Measurements from ENCODE around the gene ZNF273.
"Not testable (repeated sequence)": the region's sequence is repeated elsewhere in the genome, so short reads cannot be mapped to it uniquely, and the experiment has no call there.

ZNF273 gene

GRCh38 chr7:64940021-64940420 lies 36.9 kb downstream of the ZNF273 start:
- H3K27ac ChIP-seq (ENCODE audit: low read depth, low read length); H3K4me1 ChIP-seq (ENCODE audit: control insufficient read depth in 5 of 5, insufficient read depth in 5 of 5, low read length in 5 of 5); H3K4me3 ChIP-seq (ENCODE audit: low read depth in 1 of 5, low read length in 5 of 5); H3K27me3 ChIP-seq (ENCODE audit: control insufficient read depth in 5 of 5, insufficient read depth in 4 of 5, low read length in 5 of 5); H3K9ac ChIP-seq (ENCODE audit: low read length in 5 of 5); H3K36me3 ChIP-seq (ENCODE audit: control insufficient read depth in 5 of 5, insufficient read depth in 5 of 5, low read length in 5 of 5); H3K9me3 ChIP-seq (ENCODE audit: control insufficient read depth in 5 of 5, low read length in 5 of 5): not testable (repeated sequence)

- H3K27me3 ChIP-seq (ENCODE audit: control insufficient read depth in 5 of 5, insufficient read depth in 4 of 5, low read length in 5 of 5): peaks cover 0 to 30% (median 5%) of the 10 kb centered on the region in 5 donors
- H3K9ac ChIP-seq (ENCODE audit: low read length in 5 of 5); H3K36me3 ChIP-seq (ENCODE audit: control insufficient read depth in 5 of 5, insufficient read depth in 5 of 5, low read length in 5 of 5); H3K27ac ChIP-seq (ENCODE audit: low read depth, low read length); H3K4me3 ChIP-seq (ENCODE audit: low read depth in 1 of 5, low read length in 5 of 5); H3K9me3 ChIP-seq (ENCODE audit: control insufficient read depth in 5 of 5, low read length in 5 of 5): not testable (repeated sequence)
- H3K4me1 ChIP-seq (ENCODE audit: control insufficient read depth in 5 of 5, insufficient read depth in 5 of 5, low read length in 5 of 5): peaks cover 0 to 15% (median 13%) of the 10 kb centered on the region in 5 donors
Observed at GRCh38 chr7:64944667-64945502, 41.8 kb downstream of the ZNF273 start.

DNA sequence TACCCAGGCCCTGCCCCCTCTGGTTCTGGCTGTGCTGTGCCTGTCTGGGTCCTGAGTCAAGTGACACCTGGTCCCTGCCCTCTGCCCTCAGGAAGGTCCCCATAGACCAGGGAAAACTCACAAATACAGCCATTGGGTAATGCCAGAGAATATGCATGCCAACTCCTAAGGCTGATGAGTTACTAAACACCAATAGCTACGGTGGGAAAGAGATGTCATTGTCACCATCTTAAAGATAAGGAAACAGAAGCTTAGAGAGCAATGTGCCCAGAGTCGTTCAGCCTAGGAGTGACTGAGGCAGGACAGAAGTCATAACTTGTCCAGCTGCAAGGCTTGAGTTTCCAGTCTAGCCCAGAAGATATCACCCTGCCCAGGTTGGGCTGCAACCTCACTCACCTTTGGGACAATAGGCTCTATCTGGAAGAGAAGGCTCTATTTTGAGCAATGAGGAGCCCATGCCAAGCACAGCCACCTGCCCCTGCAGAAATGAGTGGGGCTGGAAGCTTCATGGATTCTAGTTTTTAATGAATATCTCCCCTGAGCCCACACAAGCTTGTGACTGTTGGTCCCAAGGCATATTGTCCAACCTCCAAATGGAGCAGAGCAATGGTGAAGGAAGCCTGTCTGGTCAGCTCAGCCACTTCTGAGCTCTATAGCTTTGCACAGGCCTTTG lies 42.6 kb downstream of the ZNF273 start:
- Histone ChIP-seq H3K36me3 (ENCODE audit: control insufficient read depth in 5 of 5, insufficient read depth in 5 of 5, low read length in 5 of 5) (no peaks in the 10 kb centered on the region), H3K27ac (ENCODE audit: low read depth, low read length) (no peak overlapping the region), H3K9me3 (ENCODE audit: control insufficient read depth in 5 of 5, low read length in 5 of 5) (no peaks in the 10 kb centered on the region), H3K27me3 (ENCODE audit: control insufficient read depth in 5 of 5, insufficient read depth in 4 of 5, low read length in 5 of 5) (peaks cover 0 to 30% (median 5%) of the 10 kb centered on the region in 5 donors), H3K4me3 (ENCODE audit: low read depth in 1 of 5, low read length in 5 of 5) (no peak overlapping the region), H3K9ac (ENCODE audit: low read length in 5 of 5) (no peak overlapping the region), H3K4me1 (ENCODE audit: control insufficient read depth in 5 of 5, insufficient read depth in 5 of 5, low read length in 5 of 5) (peaks cover 0 to 15% (median 13%) of the 10 kb centered on the region in 5 donors)

DNA sequence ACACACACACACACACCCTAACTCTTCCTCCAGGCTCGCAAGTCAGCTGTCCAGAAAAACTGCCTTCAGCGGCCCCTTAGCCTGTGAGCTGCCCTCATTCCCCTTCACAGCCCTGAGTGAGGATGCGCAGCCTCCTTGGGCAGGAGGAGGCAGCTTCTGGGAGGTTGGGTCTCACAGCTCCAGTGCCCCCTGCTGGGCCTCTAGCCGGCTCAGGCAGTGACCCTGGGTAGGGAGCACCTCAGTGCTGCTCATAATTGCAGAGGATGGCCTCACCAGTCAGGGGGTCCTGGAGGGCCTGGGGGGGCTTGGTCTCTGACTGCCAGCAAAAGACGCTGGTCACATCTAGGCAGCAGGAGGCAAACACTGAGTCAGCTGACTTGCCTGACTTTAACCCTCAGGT lies 43.7 kb downstream of the ZNF273 start:
- H3K27ac ChIP-seq (ENCODE audit: low read depth, low read length): no peak overlapping the region
- H3K4me1 ChIP-seq (ENCODE audit: control insufficient read depth in 5 of 5, insufficient read depth in 5 of 5, low read length in 5 of 5): peaks cover 0 to 20% (median 13%) of the 10 kb centered on the region in 5 donors
- peak overlapping the region in 1 of 5 donors; percentile 52 for H3K9ac ChIP-seq (ENCODE audit: low read length in 5 of 5)
- peak overlapping the region in 3 of 5 donors; percentile 48 to 59 (median 57) for H3K4me3 ChIP-seq (ENCODE audit: low read depth in 1 of 5, low read length in 5 of 5)
- peaks cover 0 to 30% (median 5%) of the 10 kb centered on the region in 5 donors for H3K27me3 ChIP-seq (ENCODE audit: control insufficient read depth in 5 of 5, insufficient read depth in 4 of 5, low read length in 5 of 5)
- H3K9me3 ChIP-seq (ENCODE audit: control insufficient read depth in 5 of 5, low read length in 5 of 5): no peaks in the 10 kb centered on the region
- no peaks in the 10 kb centered on the region for H3K36me3 ChIP-seq (ENCODE audit: control insufficient read depth in 5 of 5, insufficient read depth in 5 of 5, low read length in 5 of 5)

DNA sequence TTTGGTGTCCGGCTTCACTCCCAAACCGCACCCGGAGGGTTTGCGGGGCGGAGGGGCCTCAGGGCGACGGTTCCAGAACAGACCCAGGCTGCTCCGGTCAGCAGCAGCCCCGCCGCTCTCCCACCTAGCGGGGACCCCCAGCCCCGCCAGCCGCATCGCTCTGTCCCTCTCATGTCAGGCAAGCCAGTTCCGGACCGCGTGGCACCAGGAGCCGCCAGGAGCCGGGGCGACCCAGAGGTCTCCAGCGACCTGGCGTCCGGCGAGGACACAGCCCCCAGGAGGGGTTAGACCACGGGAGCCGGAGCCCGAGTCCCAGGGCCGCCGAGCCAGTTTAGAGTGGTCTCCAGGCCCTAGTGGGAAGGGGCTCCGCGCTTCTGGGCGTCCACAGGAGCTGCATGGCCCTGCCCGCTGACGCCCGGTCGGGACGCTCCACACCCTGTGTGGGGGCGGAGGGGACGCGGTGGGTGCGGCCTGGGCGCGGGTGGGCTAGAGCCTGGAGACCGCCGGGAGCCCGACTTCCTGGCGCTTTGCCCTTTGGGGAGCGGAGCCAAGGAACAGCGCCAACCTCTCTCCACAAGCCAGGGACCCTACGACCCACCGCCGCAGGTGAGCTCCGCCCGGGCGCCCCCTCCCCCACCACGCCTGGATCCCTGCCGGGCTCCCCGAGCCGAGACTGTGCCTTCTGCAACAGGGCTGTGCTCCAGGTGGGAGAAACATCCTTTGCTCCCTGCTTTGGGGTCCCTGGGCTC lies 44.4 kb downstream of the ZNF273 start:
- Histone ChIP-seq H3K4me1 (ENCODE audit: control insufficient read depth in 5 of 5, insufficient read depth in 5 of 5, low read length in 5 of 5) (peaks cover 0 to 20% (median 15%) of the 10 kb centered on the region in 5 donors), H3K4me3 (ENCODE audit: low read depth in 1 of 5, low read length in 5 of 5) (peak overlapping the region in 4 of 5 donors; percentile 47 to 59 (median 52)), H3K36me3 (ENCODE audit: control insufficient read depth in 5 of 5, insufficient read depth in 5 of 5, low read length in 5 of 5) (no peaks in the 10 kb centered on the region), H3K9ac (ENCODE audit: low read length in 5 of 5) (peak overlapping the region in 4 of 5 donors; percentile 30 to 52 (median 42)), H3K27me3 (ENCODE audit: control insufficient read depth in 5 of 5, insufficient read depth in 4 of 5, low read length in 5 of 5) (peaks cover 0 to 30% (median 5%) of the 10 kb centered on the region in 5 donors), H3K9me3 (ENCODE audit: control insufficient read depth in 5 of 5, low read length in 5 of 5) (no peaks in the 10 kb centered on the region), H3K27ac (ENCODE audit: low read depth, low read length) (no peak overlapping the region)

GRCh38 chr7:64948774-64949173 lies 45.7 kb downstream of the ZNF273 start:
- not testable (repeated sequence) for H3K36me3 ChIP-seq (ENCODE audit: control insufficient read depth in 5 of 5, insufficient read depth in 5 of 5, low read length in 5 of 5); H3K9me3 ChIP-seq (ENCODE audit: control insufficient read depth in 5 of 5, low read length in 5 of 5); H3K4me3 ChIP-seq (ENCODE audit: low read depth in 1 of 5, low read length in 5 of 5); H3K27ac ChIP-seq (ENCODE audit: low read depth, low read length); H3K9ac ChIP-seq (ENCODE audit: low read length in 5 of 5)
- Histone ChIP-seq H3K4me1 (ENCODE audit: control insufficient read depth in 5 of 5, insufficient read depth in 5 of 5, low read length in 5 of 5) (peaks cover 0 to 20% (median 15%) of the 10 kb centered on the region in 5 donors), H3K27me3 (ENCODE audit: control insufficient read depth in 5 of 5, insufficient read depth in 4 of 5, low read length in 5 of 5) (peaks cover 0 to 27% (median 5%) of the 10 kb centered on the region in 5 donors)

- not testable (repeated sequence) for H3K27ac ChIP-seq (ENCODE audit: low read depth, low read length); H3K4me3 ChIP-seq (ENCODE audit: low read depth in 1 of 5, low read length in 5 of 5); H3K9ac ChIP-seq (ENCODE audit: low read length in 5 of 5); H3K9me3 ChIP-seq (ENCODE audit: control insufficient read depth in 5 of 5, low read length in 5 of 5); H3K36me3 ChIP-seq (ENCODE audit: control insufficient read depth in 5 of 5, insufficient read depth in 5 of 5, low read length in 5 of 5)
- H3K27me3 ChIP-seq (ENCODE audit: control insufficient read depth in 5 of 5, insufficient read depth in 4 of 5, low read length in 5 of 5): peaks cover 0 to 21% (median 5%) of the 10 kb centered on the region in 5 donors
- peaks cover 0 to 20% (median 15%) of the 10 kb centered on the region in 5 donors for H3K4me1 ChIP-seq (ENCODE audit: control insufficient read depth in 5 of 5, insufficient read depth in 5 of 5, low read length in 5 of 5)
Observed at GRCh38 chr7:64950673-64951072, 47.6 kb downstream of the ZNF273 start.

DNA sequence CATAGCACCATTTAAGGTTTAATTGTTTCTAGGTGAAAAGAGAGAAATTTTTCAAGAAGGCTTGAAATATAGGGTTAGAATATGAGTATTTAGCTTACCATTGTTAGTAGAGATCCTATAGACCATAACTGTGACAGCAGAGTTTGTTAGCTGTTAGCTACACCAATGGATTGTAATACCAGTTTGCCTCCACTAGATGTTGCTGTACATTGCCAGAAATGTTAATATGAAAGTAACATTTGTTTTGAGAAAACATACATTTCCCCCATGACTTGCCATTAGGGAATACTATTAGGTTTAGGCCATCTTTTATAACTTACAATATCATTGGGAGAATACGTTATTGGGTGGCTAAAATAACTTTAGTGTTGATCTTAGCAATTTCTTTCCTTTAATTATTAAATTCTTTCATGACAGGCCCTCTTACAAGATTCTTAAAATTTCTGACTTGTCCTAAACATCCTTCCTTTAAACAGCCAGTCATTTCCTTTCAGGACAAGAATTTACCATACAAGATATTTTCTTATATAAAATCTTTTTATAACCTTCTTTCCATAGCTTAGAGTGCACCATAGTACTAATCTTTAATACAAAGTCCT lies 48.3 kb downstream of the ZNF273 start:
- Histone ChIP-seq H3K27ac (ENCODE audit: low read depth, low read length) (no peak overlapping the region), H3K27me3 (ENCODE audit: control insufficient read depth in 5 of 5, insufficient read depth in 4 of 5, low read length in 5 of 5) (peaks cover 0 to 15% (median 5%) of the 10 kb centered on the region in 5 donors)

GRCh38 chr7:64959072-64959747 lies 56.1 kb downstream of the ZNF273 start:
- Histone ChIP-seq H3K4me3 (ENCODE audit: low read depth in 1 of 5, low read length in 5 of 5) (peak overlapping the region in 1 of 5 donors; percentile 5), H3K9ac (ENCODE audit: low read length in 5 of 5) (no peak overlapping the region), H3K9me3 (ENCODE audit: control insufficient read depth in 5 of 5, low read length in 5 of 5) (peaks cover 0 to 7% (median under 1%) of the 10 kb centered on the region in 5 donors), H3K27ac (ENCODE audit: low read depth, low read length) (no peak overlapping the region), H3K4me1 (ENCODE audit: control insufficient read depth in 5 of 5, insufficient read depth in 5 of 5, low read length in 5 of 5) (peaks cover 0 to 8% (median 3%) of the 10 kb centered on the region in 5 donors), H3K27me3 (ENCODE audit: control insufficient read depth in 5 of 5, insufficient read depth in 4 of 5, low read length in 5 of 5) (no peaks in the 10 kb centered on the region), H3K36me3 (ENCODE audit: control insufficient read depth in 5 of 5, insufficient read depth in 5 of 5, low read length in 5 of 5) (no peaks in the 10 kb centered on the region)

More for the DNA sequence above, 48.3 kb downstream of the ZNF273 start:
- Histone ChIP-seq H3K9me3 (ENCODE audit: control insufficient read depth in 5 of 5, low read length in 5 of 5) (no peaks in the 10 kb centered on the region), H3K4me1 (ENCODE audit: control insufficient read depth in 5 of 5, insufficient read depth in 5 of 5, low read length in 5 of 5) (peaks cover 0 to 20% (median 15%) of the 10 kb centered on the region in 5 donors), H3K36me3 (ENCODE audit: control insufficient read depth in 5 of 5, insufficient read depth in 5 of 5, low read length in 5 of 5) (no peaks in the 10 kb centered on the region), H3K9ac (ENCODE audit: low read length in 5 of 5) (no peak overlapping the region), H3K4me3 (ENCODE audit: low read depth in 1 of 5, low read length in 5 of 5) (no peak overlapping the region)
